ENCODE measurements around the gene ZNF750. TPM values are rescaled to one million over a fixed set of nuclear protein-coding genes. Genes with fewer than 3 reads are reported as not detected.

The ZNF750 gene
- total RNA-seq, 1 donor from 2014 or later = not detected

DNA sequence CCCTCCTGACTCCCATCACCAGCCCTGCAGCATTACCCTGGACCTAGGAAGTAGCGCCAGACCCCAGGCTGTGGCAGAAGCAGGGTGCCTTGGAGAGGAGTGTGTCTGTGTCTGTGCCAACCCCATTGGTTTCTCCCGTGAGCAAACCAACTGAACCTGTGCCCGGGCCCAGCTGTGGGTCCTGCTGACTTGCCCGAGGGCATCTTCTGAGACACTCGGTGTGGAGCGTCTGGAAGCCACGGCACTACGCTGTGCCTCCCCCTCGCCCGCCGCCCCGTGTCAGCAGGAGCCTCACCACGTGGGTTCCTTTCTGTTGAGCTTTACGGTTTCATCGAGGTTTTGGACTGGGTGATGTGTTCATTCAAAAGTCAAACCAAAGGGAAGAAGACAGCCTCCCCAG is 27.8 kb downstream of the ZNF750 start:
- DNase-seq (ENCODE audit: low spot score) = no peak

DNA sequence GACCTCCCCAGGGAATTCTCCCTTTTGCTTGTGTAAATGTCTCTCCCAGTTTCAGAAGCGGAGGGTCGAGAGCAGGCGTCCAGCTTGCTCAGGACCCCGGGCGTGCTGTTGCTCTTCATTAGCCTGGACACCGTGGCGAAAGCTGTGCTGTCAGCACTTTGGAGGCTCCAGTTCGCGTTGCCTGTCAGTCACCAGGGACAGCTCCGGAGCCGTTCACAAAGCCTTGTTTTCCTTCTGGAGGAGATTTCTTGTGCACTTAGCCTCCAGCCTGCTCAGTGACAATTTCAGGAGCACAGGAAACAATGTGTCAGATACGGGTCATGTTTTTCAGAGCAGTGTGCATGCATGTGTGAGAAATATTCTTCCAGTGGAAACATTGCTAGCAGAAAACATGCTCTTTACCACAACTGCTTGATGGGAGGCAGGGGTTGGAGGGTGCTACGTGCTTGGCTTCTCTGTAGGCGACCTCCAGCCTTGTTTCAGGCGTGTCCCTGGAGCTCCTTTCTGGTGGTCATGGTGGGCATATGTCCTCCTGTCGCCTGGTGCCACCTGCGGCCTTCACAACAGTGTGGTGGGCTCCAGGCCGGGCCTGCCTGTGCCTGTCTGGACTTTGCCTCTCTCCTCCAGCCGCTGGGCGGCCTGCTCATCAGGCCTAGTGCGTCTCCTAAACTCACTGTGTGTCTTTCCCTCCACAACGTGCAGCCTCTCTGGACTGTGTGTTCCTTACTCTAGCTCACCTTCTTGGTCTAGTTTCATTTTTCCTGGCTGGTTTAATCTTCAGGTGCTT is 29.0 kb downstream of the ZNF750 start:
- no peak for DNase-seq (ENCODE audit: low spot score)

DNA sequence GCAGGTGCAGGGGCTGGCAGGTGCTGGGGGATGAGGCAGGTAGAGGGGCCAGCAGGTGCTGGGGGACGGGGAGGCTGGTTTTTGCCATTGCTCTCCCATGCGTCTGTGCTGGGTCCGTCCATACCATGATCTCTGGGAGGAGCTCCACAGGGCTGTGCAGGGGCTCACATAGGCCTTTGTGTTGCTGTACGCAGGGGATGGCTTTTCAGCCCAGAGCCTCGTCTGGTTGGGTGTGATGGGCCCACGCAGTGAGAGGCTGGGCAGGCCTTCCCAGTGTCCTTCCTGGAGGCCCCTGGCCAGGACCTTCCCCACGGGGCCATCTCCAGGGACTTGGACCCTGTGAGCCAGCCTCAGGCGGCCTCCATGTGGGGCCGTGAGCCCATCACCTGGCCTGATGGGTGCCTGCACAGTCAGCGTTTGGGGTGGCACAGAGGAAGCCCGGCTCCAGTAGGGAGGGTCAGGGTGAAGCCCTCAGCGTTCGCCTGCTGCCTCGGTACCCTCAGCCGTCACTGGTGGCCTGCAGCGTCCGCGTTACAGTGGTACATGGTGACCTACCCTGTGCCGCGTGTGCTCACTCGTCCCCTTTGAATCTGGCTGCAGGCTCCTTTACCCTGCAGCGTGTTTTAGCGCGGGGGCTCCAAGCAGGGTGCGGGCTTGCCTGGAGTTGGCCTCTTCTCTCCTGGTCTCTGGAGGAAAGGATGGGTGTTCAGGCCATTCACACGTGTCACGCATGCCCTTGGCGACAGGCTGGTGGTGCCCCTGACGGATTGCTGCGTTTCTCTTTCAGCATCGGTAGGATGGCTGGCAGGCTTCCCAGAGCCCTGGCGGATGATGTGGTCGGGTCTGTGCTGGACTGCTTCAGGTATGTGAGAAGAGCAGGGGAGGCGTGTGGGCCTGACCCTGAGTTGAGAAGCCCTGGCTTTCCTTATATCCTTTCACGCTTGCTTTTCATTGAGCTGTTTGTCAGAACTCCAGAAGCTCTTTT is 30.6 kb downstream of the ZNF750 start:
- no peak for DNase-seq (ENCODE audit: low spot score)

DNA sequence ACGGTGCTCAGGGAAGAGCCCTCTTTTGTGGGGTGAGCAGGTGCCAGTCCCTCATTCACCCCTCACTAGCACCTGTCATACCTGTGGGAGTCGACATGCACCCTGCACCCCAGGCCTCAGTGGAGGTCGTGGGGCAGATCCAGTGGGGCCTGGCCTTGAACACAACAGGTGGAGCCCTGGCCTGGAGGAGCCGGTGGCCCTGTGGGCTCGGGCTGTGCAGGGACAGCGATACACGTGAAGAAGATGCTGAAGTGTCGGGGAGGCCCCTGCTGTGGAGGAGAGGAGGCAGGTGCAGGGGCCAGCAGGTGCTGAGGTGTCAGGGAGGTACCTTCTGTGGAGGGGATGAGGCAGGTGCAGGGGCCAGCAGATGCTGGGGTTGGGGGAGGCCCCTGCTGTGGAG is 31.8 kb downstream of the ZNF750 start:
- DNase-seq (ENCODE audit: low spot score) = no peak

DNA sequence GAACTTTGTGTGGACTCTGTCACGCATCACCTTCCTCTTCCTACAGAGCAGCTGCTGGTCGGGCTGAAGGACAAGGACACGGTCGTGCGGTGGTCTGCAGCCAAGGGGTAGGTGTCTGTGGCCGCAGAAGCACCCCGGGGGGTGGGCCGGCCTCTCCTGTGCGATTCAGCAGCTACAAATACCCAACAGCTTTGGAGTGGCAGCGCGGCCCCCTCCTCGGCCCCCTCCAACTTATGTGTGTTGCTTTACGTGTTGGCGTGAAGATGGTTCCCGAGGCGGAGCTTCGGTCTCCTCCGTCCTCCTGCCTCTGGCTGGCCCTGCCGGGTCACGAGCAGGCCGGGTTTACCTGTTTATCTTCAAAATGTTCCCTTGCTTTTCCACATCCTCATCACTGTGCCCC is 32.3 kb downstream of the ZNF750 start:
- DNase-seq (ENCODE audit: low spot score) = no peak

DNA sequence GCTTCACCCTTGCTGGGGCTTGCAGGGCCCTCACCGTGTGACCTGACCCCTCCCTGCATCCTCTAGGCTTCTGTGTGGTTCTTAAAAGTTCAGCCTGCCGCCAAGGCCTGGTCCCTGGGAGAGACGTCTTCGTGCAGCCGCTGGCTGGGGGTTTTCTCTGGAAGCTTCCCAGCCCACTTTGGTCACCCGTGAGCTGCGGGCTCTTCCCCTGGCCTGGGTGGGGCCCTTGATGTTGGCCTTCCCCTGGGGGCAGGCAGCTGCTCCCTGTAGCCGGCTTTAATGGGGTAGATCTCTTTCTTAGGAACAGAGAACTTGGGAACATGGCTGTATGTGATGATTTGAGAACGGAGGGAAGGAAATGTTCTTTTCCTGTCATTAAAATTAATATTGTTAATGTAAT is 32.7 kb downstream of the ZNF750 start:
- no peak for DNase-seq (ENCODE audit: low spot score)

DNA sequence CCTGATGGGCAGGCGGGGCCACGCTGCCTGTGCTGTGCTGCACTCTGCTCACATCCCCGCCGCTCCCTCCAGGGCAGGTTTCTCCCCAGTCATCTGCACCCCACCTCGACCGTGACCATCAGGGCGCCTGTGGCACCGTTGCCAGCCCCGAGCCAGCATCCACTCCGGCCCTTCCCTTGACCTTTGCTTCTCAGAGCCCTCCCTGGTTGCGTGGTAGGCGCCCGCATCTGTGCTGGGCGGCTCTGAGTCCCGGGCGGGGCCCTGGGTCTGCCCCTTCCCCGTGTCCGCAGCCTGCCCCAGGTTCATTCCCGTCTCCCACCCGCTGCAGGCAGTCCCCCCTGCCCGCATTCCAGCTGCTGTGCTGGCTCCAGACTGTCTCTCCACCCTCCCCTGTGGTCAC is 33.2 kb downstream of the ZNF750 start:
- DNase-seq (ENCODE audit: low spot score) = no peak

DNA sequence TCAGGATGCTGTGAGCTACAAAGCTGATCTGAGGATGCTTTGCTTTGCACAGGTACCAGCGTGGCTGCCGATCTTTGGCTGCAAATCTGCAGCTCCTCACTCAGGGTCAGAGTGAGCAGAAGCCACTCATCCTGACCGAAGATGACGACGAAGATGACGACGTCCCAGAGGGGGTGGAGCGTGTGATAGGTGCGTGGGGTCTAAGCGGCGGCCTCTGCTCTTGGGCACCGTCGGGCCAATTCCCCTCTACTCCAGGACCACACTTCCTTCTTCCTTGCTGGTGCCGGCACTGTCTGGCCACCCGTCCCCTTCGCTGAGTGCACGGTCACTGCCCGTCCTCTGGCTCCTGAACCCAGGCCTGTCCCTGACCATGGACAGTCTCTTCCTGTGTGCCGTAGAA is 34.0 kb downstream of the ZNF750 start:
- DNase-seq (ENCODE audit: low spot score) = no peak

DNA sequence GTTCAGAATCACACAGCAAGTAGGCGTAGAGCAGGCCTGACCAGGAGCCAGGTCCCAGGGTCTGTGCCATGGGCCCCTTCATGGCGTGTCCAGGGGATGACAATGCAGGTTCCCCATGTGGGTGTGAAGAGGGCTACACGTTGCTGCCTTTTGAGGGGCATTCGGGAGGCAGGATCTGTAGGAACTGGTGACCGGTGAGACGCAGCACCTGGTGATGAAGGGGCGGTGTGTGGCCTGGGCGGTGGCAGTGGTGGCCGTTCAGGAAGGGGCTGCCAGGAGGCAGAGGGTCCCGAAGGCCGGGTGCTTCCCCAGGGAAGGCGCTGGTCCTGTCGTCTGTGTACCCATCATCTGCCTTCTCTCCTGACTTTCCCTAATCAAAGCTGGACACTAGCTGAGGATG is 34.6 kb downstream of the ZNF750 start:
- no peak for DNase-seq (ENCODE audit: low spot score)

DNA sequence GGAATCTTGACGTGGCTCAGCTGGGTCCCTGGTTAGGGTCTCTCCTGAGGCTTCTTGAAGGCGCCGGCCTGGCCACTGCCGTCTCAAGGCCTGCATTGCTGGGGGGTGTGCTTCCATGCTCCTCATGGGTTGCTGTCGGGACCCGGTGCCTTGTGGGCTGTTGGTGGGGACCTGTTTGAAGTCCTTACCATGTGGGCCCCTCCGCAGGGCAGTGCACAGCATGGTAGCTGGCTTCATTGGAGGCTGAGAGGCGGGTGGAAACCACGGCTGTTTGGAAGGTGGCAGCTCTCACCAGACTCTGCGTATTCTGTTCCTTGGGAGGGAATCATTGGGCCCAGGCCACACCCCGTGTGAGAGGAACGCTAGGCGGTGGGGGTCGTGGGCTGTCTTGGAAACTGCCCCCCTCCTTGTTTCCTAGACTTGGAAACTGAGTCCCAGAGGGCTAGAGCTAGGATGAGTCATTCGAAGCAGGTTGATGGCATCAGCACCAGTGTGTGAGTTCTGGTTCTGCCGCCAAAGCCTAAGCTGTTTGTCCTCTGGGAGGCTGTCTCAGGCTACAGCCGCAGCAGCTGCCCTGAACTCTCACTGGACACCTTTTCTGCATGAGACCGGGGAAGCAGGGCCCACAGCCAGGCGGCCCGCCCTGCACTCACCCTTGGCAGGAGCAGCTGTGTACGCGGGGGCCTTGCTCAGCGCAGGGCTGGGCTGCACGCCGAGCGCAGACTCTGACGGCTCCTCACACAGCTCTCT is 35.2 kb downstream of the ZNF750 start:
- peak; percentile 61 for DNase-seq (ENCODE audit: low spot score)

DNA sequence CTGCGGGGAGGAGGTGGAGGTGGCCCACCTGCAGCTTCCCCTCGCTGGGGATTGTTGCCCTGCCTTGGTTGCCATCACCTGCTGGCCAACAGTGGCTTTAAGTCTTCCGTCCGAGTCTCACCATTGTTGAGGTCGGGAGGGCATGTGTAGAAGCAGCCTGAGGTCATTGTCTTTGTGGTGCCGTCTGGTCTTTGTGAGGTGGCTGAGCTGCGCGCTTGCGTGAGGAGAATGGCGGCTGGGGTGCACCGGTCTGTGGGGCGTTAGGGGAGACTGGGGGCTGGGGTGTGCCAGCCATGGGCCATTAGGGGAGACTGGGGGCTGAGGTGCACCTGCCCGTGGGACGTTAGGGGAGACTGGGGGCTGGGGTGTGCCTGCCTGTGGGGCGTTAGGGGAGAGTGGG is 36.2 kb downstream of the ZNF750 start:
- no peak for DNase-seq (ENCODE audit: low spot score)

DNA sequence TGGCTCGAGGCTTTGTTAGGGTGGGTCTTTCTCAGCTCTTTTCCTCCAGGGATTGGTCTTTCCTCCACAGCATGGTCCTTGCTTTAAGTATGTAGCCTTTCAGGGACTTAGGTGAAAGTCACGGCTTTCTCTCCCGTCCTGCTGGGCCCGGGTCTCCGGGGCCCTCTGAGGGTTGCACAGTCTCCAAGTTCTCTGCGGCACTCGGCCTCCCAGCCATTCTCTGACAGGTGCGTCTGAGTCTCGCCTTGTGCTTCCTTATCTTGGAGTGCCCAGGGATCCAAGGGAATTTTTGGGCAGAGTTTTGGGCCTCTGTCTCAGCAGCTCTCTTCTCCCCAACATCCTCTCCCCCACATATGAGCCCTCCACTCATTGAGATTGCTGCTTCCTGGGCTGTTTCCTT is 36.6 kb downstream of the ZNF750 start:
- no peak for DNase-seq (ENCODE audit: low spot score)

DNA sequence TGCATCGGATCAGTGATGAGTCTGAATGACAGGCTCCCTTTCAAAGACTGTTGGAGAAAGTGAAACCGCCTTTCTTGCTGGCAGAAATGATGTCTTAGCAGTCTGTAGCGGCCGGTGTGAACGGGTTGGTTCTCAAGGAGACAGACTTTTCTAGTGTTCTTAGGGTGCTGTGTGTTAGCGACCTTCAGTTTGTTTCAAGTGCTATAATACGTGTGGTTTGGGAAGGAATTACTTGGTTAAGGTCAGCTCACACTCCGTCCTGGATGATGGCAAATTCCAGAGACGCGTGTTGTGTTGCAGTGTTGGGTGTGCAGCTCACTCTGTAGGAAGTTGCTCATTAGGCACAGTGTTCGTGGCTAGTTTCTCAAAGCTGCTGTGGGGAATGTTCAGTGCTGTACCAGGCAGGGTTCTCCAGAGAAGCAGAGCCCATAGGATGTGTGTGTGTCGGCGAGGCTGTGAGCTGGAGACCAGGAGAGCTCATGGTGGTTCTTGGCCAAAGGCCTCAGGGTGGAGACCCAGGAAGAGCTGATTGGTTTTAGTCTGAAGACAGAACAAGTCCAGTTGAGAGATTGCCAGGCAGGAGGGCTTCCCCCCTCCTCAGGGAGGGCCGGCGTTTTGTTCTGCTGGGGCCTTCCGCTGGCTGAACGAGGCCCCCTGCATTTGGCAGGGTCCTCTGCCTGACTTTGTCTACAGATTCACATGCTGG is 37.6 kb downstream of the ZNF750 start:
- no peak for DNase-seq (ENCODE audit: low spot score)

DNA sequence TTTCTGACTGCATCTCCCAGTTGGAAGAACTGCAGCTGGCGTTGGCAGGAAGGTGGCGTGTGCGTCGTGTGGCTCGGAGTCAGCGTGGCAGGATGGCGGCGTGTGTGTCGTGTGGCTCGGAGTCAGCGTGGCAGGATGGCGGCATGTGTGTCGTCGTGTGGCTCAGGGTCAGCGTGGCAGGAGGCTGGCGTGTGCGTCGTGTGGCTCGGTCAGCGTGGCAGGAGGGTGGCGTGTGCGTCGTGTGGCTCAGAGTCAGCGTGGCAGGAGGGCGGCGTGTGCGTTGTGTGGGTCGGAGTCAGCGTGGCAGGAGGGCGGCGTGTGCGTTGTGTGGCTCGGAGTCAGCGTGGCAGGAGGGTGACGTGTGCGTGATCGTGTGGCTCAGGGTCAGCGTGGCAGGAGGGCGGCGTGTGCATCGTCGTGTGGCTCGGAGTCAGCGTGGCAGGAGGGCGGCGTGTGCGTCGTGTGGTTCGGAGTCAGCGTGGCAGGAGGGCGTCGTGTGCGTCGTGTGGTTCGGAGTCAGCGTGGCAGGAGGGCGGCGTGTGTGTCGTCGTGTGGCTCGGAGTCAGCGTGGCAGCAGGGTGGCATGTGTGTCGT is 38.3 kb downstream of the ZNF750 start:
- no peak for DNase-seq (ENCODE audit: low spot score)

DNA sequence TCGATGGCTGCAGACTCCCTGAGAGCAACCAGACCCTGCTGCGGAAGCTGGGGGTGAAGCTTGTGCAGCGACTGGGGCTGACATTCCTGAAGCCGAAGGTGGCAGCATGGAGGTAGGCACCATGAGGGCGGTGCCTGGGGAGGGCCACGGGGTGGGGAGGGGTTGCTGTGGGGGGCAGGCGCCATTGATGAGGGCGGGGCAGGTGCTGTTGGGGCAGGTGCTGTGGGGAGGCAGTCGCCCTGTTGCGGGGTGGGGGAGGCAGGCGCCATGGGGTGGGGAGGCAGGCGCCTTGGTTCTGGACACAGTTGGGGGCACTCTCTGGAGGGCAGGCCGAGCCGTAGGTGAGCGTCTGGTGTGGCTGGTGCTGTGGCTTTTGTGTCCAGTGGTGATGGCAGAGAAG is 38.9 kb downstream of the ZNF750 start:
- no peak for DNase-seq (ENCODE audit: low spot score)

DNA sequence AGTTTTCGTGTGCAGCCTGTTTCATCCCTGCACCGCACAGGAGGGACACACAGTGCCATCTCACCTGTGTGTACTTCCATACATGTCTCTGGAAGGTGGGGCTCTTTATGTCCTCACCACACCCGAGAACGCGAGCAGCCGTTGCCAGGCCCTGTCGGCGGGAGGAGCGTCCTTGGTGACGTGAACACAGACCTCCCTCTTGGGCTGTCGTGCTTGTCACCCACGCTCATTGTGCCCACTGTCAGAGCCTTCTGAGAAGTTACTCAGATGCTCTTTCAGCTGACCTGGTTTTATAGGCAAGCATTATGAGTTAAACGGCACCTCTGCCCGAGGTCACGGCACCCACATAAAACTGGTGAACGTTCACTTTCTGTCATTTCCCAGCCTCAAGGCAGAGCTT is 40.2 kb downstream of the ZNF750 start:
- DNase-seq (ENCODE audit: low spot score) = no peak

DNA sequence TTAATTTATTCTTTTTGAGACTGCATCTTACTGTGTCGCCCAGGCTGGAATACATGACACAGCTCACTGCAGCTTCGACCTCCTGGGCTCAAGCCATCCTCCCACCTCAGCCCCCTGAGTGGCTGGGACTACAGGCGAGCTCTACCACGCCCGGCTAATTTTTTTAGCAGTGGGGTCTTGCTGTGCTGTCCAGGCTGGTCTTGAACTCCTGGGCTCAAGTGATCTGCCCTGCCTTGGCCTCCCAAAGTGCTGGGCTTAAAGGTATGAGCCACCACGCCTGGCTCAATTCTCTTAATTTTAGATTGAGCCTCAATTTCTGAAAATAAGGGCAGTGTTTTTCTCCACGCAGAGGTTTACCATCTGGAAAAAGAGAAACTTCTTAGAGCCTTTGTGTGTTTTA is 41.1 kb downstream of the ZNF750 start:
- DNase-seq (ENCODE audit: low spot score) = no peak

DNA sequence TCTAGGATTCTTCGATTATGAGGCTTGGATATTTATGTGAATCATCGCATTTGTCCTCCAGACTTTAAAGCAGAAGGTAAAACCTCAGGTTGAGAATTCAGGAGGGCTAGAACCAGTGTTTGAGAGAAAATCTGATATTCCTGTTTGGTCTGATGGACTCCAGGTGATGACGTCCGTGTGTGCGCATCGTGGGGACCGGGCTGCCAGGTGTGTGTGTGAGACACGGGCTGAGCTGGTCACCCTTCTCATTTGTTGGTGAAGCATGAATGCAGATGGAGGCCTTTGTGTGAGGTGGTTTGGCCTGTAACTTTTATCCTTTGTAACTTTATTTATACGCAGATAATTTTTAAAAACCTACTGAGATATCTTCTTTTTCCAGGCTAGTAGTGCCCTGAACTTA is 42.8 kb downstream of the ZNF750 start:
- DNase-seq (ENCODE audit: low spot score) = no peak

DNA sequence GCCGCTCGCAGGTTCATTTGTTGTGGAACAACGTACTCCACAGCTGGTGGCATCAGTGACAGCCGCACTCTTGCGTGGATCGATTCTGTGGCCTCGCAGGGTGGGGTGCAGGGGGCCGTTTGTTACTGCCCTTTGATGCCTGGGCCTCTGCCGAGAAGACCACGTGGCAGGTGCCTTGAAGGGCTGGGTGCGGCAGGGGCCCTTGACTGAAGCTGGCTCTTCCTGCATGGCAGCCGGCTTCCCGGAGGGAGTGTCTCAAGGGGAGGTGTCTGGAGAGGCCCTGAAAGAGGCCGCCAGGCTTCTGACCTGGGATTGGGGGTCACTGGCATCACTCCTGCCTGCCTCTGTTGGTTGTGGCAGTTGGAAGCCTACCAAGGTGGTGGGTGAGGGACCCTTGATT is 44.2 kb downstream of the ZNF750 start:
- no peak for DNase-seq (ENCODE audit: low spot score)

DNA sequence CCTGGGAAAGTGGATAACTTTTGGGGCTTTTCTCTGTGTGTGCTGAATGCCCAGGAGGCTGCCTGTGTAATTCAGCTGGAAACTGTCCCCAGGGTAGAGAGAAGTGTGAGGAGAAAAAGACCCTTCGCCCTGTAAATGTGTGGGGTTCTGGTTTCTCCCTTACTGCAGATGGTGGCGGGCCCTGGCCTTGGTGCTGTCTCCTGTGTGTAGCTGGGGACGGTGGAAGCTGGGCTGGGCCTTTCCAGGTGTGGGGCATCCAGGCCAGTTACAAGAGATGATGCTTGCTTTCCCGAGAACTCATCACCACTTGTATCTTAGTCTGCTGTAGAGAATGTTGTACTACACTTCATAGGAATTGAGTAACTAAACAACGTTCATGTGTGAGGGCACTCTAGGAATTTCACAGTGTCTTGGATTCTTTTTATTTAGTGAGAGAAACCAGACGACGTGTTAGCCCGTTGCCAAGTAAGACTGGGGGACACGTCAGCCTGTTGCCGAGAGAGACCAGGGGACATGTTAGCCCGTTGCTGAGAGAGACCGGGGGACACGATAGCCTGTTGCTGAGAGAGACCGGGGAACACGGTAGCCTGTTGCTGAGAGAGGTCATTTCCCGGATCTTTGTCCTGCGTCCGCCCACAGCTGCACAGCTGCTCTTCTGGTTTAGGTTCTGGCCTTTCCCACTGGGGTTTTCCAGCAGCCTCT is 44.9 kb downstream of the ZNF750 start:
- peak; percentile 41 for DNase-seq (ENCODE audit: low spot score)

All from mucosa of gallbladder (tissue), 1 donor.